GM18498 (cell line): ENCODE data around the gene HS3ST5.

Experiments
- ATAC-seq: cut with Tn5 transposase; IDR thresholded peaks from one replicate; pipeline ENCODE4 v1.9.1; 2021; ENCODE audit warnings: mild to moderate bottlenecking, moderate library complexity; ENCODE audit not compliant: unreplicated experiment

HS3ST5 gene

GRCh38 chr6:114342826-114343781, at the start of gene HS3ST5:
HS3ST5 (minus strand) TSS chr6:114343023; CDS start chr6:114062845, 280,178 bp downstream.
- peak; percentile 54 for ATAC-seq

- ATAC-seq = no peak
Observed at GRCh38 chr6:114390176-114390575, 47.4 kb upstream of the HS3ST5 start.

GRCh38 chr6:114389111-114389510, 46.3 kb upstream of the HS3ST5 start:
- no peak for ATAC-seq

GRCh38 chr6:114382406-114382805, 39.6 kb upstream of the HS3ST5 start:
- ATAC-seq = no peak

- ATAC-seq = no peak
Observed at GRCh38 chr6:114377881-114378280, 35.1 kb upstream of the HS3ST5 start.

- ATAC-seq = no peak
Observed at GRCh38 chr6:114376611-114377175, 33.9 kb upstream of the HS3ST5 start.

- no peak for ATAC-seq
Observed at GRCh38 chr6:114375541-114376192, 32.8 kb upstream of the HS3ST5 start.

- ATAC-seq = no peak
Observed at GRCh38 chr6:114367315-114367961, 24.6 kb upstream of the HS3ST5 start.

- ATAC-seq = no peak
Observed at GRCh38 chr6:114366899-114367298, 24.1 kb upstream of the HS3ST5 start.

GRCh38 chr6:114364301-114364700, 21.5 kb upstream of the HS3ST5 start:
- ATAC-seq = no peak

- no peak for ATAC-seq
Observed at GRCh38 chr6:114362957-114363356, 20.1 kb upstream of the HS3ST5 start.

GRCh38 chr6:114362396-114362795, 19.6 kb upstream of the HS3ST5 start:
- no peak for ATAC-seq

- ATAC-seq = no peak
Observed at GRCh38 chr6:114361036-114361435, 18.2 kb upstream of the HS3ST5 start.

- no peak for ATAC-seq
Observed at GRCh38 chr6:114355300-114355699, 12.5 kb upstream of the HS3ST5 start.

GRCh38 chr6:114354482-114354881, 11.7 kb upstream of the HS3ST5 start:
- ATAC-seq = no peak

GRCh38 chr6:114346451-114346850, 3.6 kb upstream of the HS3ST5 start:
- ATAC-seq = no peak

- ATAC-seq = no peak
Observed at GRCh38 chr6:114344971-114345275, 2.1 kb upstream of the HS3ST5 start.

GRCh38 chr6:114344246-114344970, 1.6 kb upstream of the HS3ST5 start:
- ATAC-seq = no peak

GRCh38 chr6:114343782-114344144, 940 bp upstream of the HS3ST5 start:
- no peak for ATAC-seq

- ATAC-seq = peak; percentile 34
Observed at GRCh38 chr6:114342086-114342825, 567 bp downstream of the HS3ST5 start.
